Liver (tissue), 3 donors: Measurements from ENCODE around the gene TUBB3.

Experiments used
- GABPA ChIP-seq, 2 donors: IDR thresholded peaks in 1 of 2; conservative IDR thresholded peaks in 1 of 2; 2 replicates each; pipeline ENCODE4 v1.6.1; 2016; ENCODE audit warnings: antibody characterized with exemption in 2 of 2, mild to moderate bottlenecking in 1 of 2, moderate library complexity in 1 of 2
- SP1 ChIP-seq: IDR thresholded peaks from 2 replicates; pipeline ENCODE4 v1.6.1; 2018; ENCODE audit warnings: antibody characterized with exemption, mild to moderate bottlenecking
- TF ChIP-seq, protein P1 (sequence below): IDR thresholded peaks from 2 replicates; pipeline ENCODE4 v1.6.1; 2016; ENCODE audit warnings: antibody characterized with exemption, mild to moderate bottlenecking
- TF ChIP-seq, protein P2 (sequence below): fragments of 150-350 bp; IDR thresholded peaks from 2 replicates; pipeline ENCODE4 v1.5.1; 2017; ENCODE audit warnings: improper control_type of control experiment, low read depth, low read length; ENCODE audit not compliant: missing input control
- TF ChIP-seq, protein P3 (sequence below): IDR thresholded peaks from 2 replicates; pipeline ENCODE4 v1.6.1; 2016; ENCODE audit warnings: antibody characterized with exemption
- donor health status: healthy.
- donor health status: healthy.

DNA sequence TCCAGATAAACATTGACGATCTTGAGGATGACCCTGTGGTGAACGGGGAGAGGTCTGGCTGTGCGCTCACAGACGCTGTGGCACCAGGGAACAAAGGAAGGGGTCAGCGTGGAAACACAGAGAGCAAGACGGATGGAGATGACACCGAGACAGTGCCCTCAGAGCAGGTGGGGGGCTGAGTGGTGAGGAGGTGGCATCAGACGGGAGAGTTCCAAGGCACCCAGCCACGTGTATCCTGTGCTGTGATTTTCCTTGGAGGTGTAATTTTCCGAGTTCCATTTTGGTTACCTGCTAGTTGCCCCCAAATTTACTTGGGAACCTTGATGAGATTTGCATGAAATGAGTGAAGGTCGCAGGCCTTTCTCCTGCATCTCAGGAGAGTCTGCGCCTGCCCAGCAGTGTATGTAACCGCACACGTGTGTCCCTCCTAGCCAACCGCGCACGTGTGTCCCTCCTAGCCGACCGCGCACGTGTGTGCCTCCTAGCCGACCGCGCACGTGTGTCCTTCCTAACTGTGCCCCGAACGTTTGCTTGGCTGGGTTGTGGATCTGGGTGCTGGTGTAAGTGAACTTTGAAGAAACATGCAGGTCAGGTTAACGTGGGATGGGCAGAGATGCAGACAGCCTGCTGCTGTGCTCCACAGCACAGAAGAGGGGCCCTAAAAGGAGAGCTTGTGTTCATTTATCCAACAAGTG lies 39.6 kb upstream of the TUBB3 start:
- TF ChIP-seq, protein P1, sequence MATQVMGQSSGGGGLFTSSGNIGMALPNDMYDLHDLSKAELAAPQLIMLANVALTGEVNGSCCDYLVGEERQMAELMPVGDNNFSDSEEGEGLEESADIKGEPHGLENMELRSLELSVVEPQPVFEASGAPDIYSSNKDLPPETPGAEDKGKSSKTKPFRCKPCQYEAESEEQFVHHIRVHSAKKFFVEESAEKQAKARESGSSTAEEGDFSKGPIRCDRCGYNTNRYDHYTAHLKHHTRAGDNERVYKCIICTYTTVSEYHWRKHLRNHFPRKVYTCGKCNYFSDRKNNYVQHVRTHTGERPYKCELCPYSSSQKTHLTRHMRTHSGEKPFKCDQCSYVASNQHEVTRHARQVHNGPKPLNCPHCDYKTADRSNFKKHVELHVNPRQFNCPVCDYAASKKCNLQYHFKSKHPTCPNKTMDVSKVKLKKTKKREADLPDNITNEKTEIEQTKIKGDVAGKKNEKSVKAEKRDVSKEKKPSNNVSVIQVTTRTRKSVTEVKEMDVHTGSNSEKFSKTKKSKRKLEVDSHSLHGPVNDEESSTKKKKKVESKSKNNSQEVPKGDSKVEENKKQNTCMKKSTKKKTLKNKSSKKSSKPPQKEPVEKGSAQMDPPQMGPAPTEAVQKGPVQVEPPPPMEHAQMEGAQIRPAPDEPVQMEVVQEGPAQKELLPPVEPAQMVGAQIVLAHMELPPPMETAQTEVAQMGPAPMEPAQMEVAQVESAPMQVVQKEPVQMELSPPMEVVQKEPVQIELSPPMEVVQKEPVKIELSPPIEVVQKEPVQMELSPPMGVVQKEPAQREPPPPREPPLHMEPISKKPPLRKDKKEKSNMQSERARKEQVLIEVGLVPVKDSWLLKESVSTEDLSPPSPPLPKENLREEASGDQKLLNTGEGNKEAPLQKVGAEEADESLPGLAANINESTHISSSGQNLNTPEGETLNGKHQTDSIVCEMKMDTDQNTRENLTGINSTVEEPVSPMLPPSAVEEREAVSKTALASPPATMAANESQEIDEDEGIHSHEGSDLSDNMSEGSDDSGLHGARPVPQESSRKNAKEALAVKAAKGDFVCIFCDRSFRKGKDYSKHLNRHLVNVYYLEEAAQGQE: no peak
- TF ChIP-seq, protein P2, sequence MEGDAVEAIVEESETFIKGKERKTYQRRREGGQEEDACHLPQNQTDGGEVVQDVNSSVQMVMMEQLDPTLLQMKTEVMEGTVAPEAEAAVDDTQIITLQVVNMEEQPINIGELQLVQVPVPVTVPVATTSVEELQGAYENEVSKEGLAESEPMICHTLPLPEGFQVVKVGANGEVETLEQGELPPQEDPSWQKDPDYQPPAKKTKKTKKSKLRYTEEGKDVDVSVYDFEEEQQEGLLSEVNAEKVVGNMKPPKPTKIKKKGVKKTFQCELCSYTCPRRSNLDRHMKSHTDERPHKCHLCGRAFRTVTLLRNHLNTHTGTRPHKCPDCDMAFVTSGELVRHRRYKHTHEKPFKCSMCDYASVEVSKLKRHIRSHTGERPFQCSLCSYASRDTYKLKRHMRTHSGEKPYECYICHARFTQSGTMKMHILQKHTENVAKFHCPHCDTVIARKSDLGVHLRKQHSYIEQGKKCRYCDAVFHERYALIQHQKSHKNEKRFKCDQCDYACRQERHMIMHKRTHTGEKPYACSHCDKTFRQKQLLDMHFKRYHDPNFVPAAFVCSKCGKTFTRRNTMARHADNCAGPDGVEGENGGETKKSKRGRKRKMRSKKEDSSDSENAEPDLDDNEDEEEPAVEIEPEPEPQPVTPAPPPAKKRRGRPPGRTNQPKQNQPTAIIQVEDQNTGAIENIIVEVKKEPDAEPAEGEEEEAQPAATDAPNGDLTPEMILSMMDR: no peak
- TF ChIP-seq GABPA (IDR thresholded peaks at IDR 0.05 in 1 of 2, conservative IDR thresholded peaks at IDR 0.05 in 1 of 2): no peak
- TF ChIP-seq, protein P3, sequence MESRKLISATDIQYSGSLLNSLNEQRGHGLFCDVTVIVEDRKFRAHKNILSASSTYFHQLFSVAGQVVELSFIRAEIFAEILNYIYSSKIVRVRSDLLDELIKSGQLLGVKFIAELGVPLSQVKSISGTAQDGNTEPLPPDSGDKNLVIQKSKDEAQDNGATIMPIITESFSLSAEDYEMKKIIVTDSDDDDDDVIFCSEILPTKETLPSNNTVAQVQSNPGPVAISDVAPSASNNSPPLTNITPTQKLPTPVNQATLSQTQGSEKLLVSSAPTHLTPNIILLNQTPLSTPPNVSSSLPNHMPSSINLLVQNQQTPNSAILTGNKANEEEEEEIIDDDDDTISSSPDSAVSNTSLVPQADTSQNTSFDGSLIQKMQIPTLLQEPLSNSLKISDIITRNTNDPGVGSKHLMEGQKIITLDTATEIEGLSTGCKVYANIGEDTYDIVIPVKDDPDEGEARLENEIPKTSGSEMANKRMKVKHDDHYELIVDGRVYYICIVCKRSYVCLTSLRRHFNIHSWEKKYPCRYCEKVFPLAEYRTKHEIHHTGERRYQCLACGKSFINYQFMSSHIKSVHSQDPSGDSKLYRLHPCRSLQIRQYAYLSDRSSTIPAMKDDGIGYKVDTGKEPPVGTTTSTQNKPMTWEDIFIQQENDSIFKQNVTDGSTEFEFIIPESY: no peak
- no peak for TF ChIP-seq SP1
